Measurements from ENCODE around the gene ATG101. TPM values are rescaled to one million over a fixed set of nuclear protein-coding genes. Genes with fewer than 3 reads are reported as not detected.

The ATG101 gene
- total RNA-seq, 1 experiment from 2014 or later, result 66.9 TPM

GRCh38 chr12:52082669-52082987, 12.8 kb downstream of the ATG101 start:
- ChIA-PET POLR2A (interaction anchor here (0.8 to 1.4 kb wide), 2 partner anchors 12 to 60 kb away, joined by 4 to 6 read pairs; no protein-coding TSS in a partner anchor), CTCF (interaction anchor here (0.6 to 32.1 kb wide), 21 partner anchors 9 to 1020 kb away, joined by 3 to 560 read pairs (median 4); partner anchors contain the start of gene ATG101)
- peaks cover 23% of the 10 kb centered on the region for H3K27me3 Mint-ChIP-seq (ENCODE audit: insufficient read depth, unreplicated experiment)
- DNase-seq (ENCODE audit: unreplicated experiment), result no peak
- peaks cover 8% of the 10 kb centered on the region for H3K36me3 Mint-ChIP-seq (ENCODE audit: insufficient read depth, unreplicated experiment)
- no peak overlapping the region for H3K27ac Mint-ChIP-seq (ENCODE audit: low read depth, unreplicated experiment)
- BruUV-seq (replicated peaks), result no TSS peak
- no peak overlapping the region for H3K4me3 Mint-ChIP-seq (ENCODE audit: unreplicated experiment)
- TF ChIP-seq CTCF (IDR thresholded peaks at IDR 0.05; ENCODE audit: unreplicated experiment), result no peak
- H3K4me1 Mint-ChIP-seq (ENCODE audit: insufficient read depth, unreplicated experiment), result peaks cover 14% of the 10 kb centered on the region
- no peaks in the 10 kb centered on the region for H3K9me3 Mint-ChIP-seq (ENCODE audit: unreplicated experiment)
- intact Hi-C loops (cut with micrococcal nuclease), result no loop called here

- BruUV-seq (replicated peaks), result no TSS peak
- Mint-ChIP-seq H3K4me1 (ENCODE audit: insufficient read depth, unreplicated experiment) (peaks cover 14% of the 10 kb centered on the region), H3K27ac (ENCODE audit: low read depth, unreplicated experiment) (no peak overlapping the region), H3K27me3 (ENCODE audit: insufficient read depth, unreplicated experiment) (peaks cover 28% of the 10 kb centered on the region), H3K4me3 (ENCODE audit: unreplicated experiment) (no peak overlapping the region), H3K36me3 (ENCODE audit: insufficient read depth, unreplicated experiment) (peaks cover 3% of the 10 kb centered on the region), H3K9me3 (ENCODE audit: unreplicated experiment) (no peaks in the 10 kb centered on the region)
- CTCF ChIA-PET, result interaction anchor here (0.6 to 32.1 kb wide), 15 partner anchors 11 to 1019 kb away, joined by 3 to 560 read pairs (median 6); partner anchors contain the start of gene ATG101
- POLR2A ChIA-PET, result interaction anchor here (1.4 kb wide), 1 partner anchor 12 kb away, joined by 6 read pairs; no protein-coding TSS in a partner anchor
- DNase-seq (ENCODE audit: unreplicated experiment), result peak; percentile 54
- TF ChIP-seq CTCF (IDR thresholded peaks at IDR 0.05; ENCODE audit: unreplicated experiment), result peak; percentile 95
- intact Hi-C loops (cut with micrococcal nuclease), result loop anchor here (1.0 kb wide), 1 partner anchor 58 kb away; no protein-coding TSS in a partner anchor
Measured at GRCh38 chr12:52082988-52083637, 13.3 kb downstream of the ATG101 start.

- Mint-ChIP-seq H3K27ac (ENCODE audit: low read depth, unreplicated experiment) (no peak overlapping the region), H3K4me1 (ENCODE audit: insufficient read depth, unreplicated experiment) (peaks cover 14% of the 10 kb centered on the region), H3K9me3 (ENCODE audit: unreplicated experiment) (no peaks in the 10 kb centered on the region), H3K27me3 (ENCODE audit: insufficient read depth, unreplicated experiment) (peaks cover 33% of the 10 kb centered on the region), H3K36me3 (ENCODE audit: insufficient read depth, unreplicated experiment) (no peaks in the 10 kb centered on the region), H3K4me3 (ENCODE audit: unreplicated experiment) (no peak overlapping the region)
- ChIA-PET CTCF (interaction anchor here (1.0 to 32.1 kb wide), 8 partner anchors 12 to 79 kb away, joined by 4 to 560 read pairs (median 9); partner anchors contain the start of gene ATG101), POLR2A (interaction anchor here (1.4 kb wide), 1 partner anchor 13 kb away, joined by 6 read pairs; no protein-coding TSS in a partner anchor)
- no TSS peak for BruUV-seq (replicated peaks)
- intact Hi-C loops (cut with micrococcal nuclease), result loop anchor here (1.0 kb wide), 1 partner anchor 58 kb away; no protein-coding TSS in a partner anchor
- no peak for DNase-seq (ENCODE audit: unreplicated experiment)
- no peak for TF ChIP-seq CTCF (IDR thresholded peaks at IDR 0.05; ENCODE audit: unreplicated experiment)
Measured at GRCh38 chr12:52083638-52083996, 13.8 kb downstream of the ATG101 start.

- ChIA-PET CTCF (interaction anchor here (0.5 to 32.1 kb wide), 18 partner anchors 9 to 1303 kb away, joined by 3 to 560 read pairs (median 4); no protein-coding TSS in a partner anchor), POLR2A (no interaction called here)
- intact Hi-C loops (cut with micrococcal nuclease), result no loop called here
- BruUV-seq (replicated peaks), result no TSS peak
- H3K36me3 Mint-ChIP-seq (ENCODE audit: insufficient read depth, unreplicated experiment), result no peaks in the 10 kb centered on the region
- no peak overlapping the region for H3K27ac Mint-ChIP-seq (ENCODE audit: low read depth, unreplicated experiment)
- H3K4me3 Mint-ChIP-seq (ENCODE audit: unreplicated experiment), result no peak overlapping the region
- no peaks in the 10 kb centered on the region for H3K9me3 Mint-ChIP-seq (ENCODE audit: unreplicated experiment)
- no peak for TF ChIP-seq CTCF (IDR thresholded peaks at IDR 0.05; ENCODE audit: unreplicated experiment)
- H3K4me1 Mint-ChIP-seq (ENCODE audit: insufficient read depth, unreplicated experiment), result peaks cover 14% of the 10 kb centered on the region
- DNase-seq (ENCODE audit: unreplicated experiment), result no peak
- peaks cover 43% of the 10 kb centered on the region for H3K27me3 Mint-ChIP-seq (ENCODE audit: insufficient read depth, unreplicated experiment)
Measured at GRCh38 chr12:52084491-52085231, 14.9 kb downstream of the ATG101 start.
